SK-MEL-5 (cell line): ENCODE results near the gene GALNT10. TPM values are rescaled to one million over a fixed set of nuclear protein-coding genes. Genes with fewer than 3 reads are reported as not detected.

Experiments
- DNase-seq: peaks from one replicate; pipeline ENCODE4 v3.0.0-alpha.2; 2016; ENCODE audit warnings: low read depth, low spot score
- in situ Hi-C: cut with HindIII; loops from 2 replicates; pipeline ENCODE4 v1.10.0; 2016; ENCODE audit warnings: low sequenced_read_pairs, high pct_unique_total_duplicates, low pct_unique_long_range_greater_than_20kb
- total RNA-seq: library from RNA; depleted of rRNA; stranded (reverse); fragments of >200 nt; shearing (Covaris generic); gene quantifications from 2 replicates; pipeline ENCODE4 v1.2.3, GENCODE V29; 2014

Gene GALNT10
- total RNA-seq, 1 experiment from 2014 or later = 8.7 TPM

DNA sequence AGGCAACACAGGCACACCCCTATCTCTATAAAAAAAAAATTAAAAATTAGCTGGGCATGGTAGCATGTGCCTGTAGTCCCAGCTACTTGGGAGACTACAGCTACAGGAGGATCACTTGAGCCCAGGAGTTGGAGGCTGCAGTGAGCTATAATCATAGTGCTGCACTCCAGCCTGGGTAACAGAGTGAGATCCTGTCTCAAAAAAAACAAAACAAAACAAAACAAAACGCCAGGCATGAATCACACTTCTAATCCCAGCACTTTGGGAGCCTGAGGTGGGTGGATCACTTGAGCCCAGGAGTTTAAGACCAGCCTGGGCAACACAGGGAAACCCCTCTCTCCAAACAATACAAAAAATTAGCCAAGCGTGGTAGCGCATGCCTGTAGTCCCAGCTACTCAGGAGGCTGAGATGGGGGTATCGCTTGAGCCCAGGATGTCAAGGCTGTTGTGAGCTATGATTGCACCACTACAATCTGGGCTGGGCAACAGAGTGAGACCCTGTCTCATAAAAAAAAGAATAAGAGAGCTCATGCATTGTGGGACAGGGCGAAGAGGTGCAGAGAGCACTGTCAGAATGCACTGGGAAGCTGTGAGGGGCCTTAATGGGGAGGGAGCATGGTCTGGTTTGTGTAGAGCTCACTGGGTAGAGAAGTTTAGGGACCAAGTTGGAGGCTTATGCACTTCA is 246.9 kb downstream of the GALNT10 start:
- no peak for DNase-seq
- in situ Hi-C loops = no loop called here

DNA sequence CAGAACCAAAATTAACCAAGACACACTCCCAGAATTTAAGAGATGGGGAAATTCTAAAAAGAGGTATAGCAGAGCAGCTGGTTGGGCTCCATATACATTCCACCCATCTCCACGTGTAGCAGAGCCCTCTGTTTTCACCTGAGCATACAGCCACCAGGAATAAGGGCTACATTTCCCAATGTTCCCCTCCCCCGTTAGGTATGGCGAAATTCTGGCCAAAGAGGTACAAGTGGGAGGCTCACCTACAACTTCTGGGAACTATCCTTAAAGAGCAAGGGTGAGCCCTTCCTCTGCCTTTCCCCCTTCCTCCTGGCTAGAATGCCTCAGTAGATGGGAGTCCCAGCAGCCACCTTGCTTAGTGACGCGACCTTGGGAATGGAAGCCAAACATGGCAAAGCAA is 250.0 kb downstream of the GALNT10 start:
- no peak for DNase-seq
- in situ Hi-C loops = no loop called here

DNA sequence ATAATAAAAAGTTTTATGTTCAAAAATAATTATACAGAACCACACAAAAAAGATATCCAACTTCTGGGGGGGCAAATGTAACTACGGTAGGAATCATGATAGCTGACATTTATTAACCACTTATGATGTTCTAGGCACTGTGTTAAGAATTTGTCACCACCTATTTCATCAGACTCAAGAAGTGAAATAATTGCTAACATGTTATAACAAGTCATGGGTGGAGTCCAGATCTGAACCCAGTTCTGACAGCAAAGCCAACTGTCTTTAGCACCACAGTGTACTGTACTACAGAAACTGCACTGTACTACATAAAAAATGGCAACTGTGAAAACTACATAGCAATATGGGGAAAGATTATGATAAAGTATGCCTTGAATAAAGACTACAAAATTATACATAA is 252.3 kb downstream of the GALNT10 start:
- in situ Hi-C loops = no loop called here
- no peak for DNase-seq

DNA sequence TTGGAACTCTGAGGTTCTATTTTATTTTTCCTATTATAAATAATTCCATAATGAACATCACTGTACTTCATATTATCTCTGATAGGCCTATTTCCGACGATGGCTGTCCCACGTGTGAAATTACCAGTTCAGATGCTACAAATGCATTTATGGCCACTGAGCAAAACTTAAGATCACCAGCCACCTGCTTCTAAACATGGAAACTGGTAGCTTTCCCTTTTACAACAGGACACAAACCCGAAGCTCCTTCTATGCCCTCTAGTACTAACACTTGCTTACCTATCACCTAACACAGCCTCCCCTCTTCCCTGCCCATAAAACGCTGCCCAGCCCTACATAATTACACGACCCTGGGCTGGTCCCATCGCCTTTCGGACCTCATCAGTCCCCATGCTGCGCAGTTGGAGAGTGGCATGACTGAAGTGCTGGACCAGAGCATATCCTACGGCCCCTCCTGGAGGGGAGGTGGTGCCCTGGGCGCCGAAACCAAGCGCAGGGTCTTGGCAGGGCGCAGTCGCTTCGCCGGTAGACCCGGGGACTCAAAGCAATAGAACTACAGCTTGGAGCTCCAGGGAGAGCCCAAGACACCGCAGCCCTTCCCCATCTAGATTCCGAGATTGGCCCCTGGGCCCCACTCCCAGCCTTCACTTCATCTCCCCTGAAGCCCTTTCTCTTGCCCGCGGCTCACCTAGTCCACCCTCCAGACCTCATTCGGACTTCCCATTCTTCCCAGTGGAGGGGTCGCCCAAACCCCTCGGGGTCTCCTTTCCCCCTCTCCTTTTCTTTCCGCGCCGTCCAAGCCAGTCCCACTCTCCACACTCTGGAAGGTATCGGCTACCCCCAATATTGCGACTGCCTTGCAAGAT is 254.3 kb downstream of the GALNT10 start:
- DNase-seq = no peak
- in situ Hi-C loops = no loop called here

DNA sequence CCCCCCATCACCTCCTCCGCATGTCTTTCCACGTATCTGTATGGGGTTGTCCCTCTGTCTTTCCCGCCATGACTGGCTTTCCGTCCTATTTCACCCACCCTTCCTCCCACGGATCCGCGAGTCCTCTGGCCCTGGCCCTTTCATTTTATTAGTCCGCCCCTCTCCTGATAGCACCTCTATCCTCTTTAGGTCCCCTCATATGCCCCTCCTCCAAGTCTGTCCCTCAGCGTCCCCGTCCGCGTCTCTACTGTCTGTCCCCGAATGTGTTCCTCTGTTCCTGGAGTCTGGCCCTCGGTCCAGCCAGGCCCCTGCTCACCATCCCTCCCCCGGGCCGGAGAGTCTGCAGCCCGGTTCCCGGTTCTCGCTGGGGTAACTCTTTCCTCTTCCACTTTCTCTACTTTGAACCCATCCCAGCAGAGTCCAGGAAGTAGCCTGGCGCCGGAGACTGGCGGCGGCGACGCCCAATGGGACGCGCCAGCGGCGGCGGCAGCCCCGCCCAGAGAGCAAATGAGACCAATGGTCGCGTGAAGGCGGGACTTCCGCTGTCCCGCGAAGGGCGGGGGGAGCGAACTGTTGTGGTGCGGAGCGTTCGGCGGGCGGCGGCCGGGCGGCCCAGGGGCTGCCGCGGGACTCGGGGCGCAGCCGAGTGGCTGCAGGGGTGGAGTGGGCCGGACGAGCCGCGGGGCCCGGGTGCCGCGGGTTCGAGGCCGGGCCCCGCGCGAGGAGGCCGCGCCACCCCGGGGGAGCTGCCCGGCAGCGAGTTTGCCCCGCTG is 255.1 kb downstream of the GALNT10 start, which contains the start of gene SAP30L:
TSS of gene SAP30L (plus strand) at position 576 of the 773 bp plus-strand sequence. CDS start 608 bp downstream, outside the sequence.
- peak; percentile 89 for DNase-seq
- in situ Hi-C loops = no loop called here

DNA sequence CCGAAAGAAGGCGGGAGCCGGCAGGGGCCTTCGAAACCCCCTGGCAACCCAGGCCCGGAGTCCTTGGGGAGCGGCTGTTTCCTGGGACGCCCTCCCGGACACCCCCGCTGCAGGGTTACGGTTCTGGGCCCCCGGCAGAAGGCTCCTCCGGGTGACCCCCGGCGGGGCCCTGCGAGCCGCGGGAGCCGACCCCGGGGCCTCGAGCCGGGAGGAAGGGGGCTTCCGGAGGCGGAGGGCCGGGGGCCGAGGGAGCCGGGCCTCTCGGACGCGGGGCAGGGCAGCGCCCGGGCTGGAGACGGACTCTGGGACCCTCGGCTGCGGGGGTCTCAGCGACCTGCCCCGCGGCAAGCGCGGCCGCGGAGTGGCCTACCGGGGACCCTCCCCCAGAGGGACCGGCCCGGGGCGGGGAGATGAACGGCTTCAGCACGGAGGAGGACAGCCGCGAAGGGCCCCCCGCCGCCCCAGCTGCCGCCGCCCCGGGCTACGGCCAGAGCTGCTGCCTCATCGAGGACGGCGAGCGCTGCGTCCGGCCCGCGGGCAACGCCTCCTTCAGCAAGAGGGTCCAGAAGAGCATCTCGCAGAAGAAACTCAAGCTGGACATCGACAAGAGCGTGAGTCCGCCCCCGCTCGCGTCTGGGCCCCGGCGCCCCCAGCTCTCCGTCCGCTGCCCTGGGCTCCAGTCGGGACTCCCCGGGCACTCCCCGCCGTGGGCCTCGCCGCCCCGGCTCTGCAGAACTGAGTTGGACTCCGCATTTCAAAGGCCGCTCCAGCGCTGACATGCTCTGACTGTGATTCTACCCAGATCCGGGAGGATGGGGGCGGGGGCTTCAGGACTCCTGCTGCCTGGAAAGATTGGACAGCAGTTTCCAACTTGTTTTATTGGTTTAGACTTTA is 255.9 kb downstream of the GALNT10 start:
- in situ Hi-C loops = no loop called here
- peak; percentile 17 for DNase-seq

DNA sequence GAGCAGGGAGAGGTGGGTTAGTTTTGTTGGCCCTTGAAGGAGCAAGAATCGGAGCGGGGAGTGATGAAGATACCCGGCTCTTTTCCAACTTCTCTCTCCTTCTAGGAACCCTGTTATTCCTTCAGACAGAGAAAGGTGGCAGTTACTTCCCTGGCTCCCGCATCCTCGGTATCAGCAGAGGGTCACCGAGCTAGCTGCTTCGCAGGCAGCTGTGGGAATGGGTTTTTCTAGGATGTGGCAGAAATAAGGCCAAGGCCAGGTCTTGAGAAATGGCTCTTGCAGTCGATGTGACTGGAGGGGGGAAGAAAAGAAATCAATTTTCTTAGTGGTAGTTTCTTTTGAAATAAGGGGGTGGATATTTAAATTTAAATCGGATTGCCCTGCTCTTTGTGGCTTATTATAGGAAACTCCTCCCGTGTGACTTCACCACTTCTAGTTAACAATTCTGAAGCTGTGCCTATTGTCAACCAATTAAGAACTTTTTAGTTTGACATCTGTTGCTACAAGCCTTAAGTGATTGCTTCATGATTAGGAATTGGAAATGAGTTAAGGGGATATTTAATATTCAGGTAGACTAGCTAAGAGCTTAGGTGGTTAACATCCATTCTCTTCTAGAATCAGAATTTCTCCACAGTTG is 256.7 kb downstream of the GALNT10 start:
- DNase-seq = no peak
- in situ Hi-C loops = no loop called here

DNA sequence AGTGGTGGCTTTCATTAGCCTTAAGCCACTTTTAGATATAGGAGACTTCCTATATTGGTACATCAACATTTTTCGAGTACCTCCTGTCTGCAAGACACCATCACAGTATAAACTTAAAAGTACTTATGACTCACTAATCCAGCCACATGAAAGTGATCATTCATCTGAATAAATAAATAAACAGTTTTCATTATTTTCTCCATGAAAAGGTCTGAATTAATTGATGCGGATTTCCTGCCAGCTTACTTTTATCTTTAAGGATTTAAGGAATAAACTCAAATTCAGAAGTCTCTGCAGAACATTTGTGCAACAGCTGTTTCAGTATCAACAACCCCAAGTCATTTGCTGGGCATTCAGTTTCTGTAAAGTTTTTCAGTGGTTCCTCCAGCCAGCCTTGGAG is 259.3 kb downstream of the GALNT10 start:
- no peak for DNase-seq

DNA sequence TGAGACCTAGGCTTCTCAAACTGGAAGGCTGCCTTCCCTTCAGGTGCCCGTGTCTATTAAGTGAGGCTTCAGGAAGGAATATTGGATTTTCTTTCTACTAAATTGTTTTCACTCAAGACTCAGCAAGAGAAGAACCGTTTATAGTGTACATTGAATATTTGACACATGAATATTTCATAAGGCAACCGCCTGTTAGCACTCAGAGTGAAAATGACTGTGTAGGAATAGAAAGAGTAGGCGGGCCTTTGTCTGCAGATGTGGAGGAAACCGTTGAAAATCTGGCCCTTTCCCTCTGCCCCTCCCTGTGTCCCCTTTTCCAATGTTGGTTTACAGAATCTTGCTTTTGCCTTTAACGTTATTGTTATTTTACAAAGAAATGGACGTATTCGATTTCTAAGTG is 261.4 kb downstream of the GALNT10 start:
- in situ Hi-C loops = no loop called here
- DNase-seq = no peak

More for the DNA sequence above, 259.3 kb downstream of the GALNT10 start:
- in situ Hi-C loops = no loop called here

DNA sequence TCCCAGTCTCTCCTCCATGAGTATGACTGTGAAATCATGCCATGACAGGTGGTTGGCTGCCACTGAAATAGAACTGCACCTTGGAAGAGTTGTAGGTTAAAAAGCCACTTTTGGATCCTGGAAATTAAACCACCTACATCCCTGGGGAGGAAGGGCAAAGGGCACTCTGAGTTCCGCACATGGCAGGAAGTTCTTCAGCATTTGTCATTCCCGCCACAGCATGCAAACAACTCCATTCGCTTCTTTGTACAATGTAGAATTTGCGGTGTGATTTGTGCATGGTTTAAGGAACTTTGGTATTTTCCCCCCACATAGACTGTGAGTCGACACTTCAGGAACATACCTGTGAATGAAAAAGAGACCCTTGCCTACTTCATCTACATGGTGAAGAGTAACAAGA is 265.1 kb downstream of the GALNT10 start:
- in situ Hi-C loops = no loop called here
- no peak for DNase-seq

DNA sequence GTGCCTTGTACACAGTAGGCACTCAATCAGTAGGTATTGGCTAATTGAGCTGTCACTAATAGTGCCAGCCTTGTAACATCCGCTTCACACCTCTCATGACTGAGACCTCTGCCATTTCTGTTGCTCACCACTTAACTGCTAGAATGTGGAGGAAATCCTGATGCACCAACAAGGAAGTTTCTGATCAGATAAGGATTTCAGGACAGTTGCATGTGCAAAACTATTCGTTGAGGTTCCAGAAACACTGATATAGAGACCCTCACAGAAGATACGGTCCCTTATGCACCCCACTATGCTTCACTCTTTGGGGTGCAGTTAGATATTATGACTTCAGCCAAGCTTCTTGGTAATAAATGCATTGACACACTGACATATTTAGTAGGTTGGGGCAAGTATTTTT is 266.0 kb downstream of the GALNT10 start:
- in situ Hi-C loops = no loop called here
- DNase-seq = no peak

DNA sequence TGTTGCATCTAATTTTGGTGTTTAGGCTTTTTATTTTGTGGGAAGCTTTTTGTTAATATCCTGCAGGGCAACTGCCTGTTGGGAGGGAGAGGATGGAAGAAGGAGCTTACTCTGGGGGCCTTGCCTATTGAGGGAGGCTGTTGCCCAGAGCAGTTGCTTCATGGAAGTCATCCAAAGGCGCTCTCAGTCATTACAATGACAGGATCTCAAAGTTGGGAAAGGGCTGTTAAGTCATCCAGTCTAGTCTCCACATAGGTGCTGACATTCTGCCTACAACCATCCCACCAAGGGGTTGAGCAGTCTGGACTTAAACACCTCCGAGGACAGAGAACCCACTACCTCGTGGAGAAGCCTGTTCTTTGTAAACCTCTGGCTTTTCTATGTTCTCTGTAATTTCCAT is 268.5 kb downstream of the GALNT10 start:
- in situ Hi-C loops = no loop called here
- no peak for DNase-seq

DNA sequence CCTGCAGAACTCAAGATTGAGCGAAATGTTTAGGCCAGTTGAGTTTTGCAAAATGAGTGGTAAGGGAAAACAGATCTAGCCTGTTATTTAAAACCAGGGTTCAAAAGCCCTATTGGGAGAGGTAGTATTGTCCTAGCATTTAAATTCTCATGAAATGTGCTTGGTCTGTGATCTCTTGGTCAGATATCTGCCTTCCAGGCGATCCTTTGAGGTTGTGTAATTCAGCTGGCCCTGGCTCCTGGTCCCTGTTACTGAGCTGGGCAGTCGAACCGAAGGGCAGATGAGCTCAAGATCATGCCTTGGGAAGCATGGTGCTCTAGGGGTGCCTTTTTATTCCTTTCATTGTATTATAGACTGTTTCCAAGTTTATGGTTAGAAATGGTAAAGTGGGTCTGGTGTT is 269.6 kb downstream of the GALNT10 start:
- in situ Hi-C loops = no loop called here
- no peak for DNase-seq

DNA sequence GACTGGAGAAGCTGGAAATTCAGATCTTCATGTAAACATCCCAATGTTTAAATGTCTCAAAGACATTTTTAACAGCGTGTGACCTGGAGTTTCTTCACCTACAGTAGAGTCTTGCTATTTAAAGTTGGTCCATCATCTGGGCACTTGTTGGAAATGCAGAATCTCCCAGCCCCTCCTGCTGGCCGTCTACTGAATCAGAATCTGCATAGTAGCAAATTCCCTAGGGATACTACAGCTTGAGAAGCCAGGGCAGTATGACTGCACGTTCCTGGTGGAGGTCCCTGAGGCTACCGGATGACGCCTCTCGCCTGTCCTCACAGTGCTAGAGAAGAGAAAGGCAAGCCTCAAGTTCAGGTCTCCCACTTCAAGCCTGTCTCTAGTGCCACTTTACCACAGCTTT is 271.0 kb downstream of the GALNT10 start:
- in situ Hi-C loops = no loop called here

DNA sequence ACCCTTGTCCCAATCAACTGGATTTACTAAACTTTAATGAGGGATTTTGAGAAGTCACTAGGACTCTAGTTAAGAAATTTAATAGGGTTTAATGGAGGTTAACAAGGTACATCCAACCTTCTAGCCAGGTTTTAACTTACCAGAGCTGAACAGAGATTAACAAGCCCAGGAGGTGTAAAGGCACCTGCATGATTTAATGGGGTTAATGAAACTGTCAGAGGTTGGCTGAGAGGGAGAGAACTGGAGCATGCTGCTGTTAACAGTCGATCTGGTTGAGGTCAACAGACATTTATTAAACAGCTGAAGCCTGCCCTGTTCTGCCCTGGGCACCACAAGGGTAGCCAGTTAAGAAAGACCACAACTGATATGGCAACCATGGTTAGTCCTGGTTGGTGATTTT is 273.9 kb downstream of the GALNT10 start:
- DNase-seq = no peak
- in situ Hi-C loops = no loop called here

More for the DNA sequence above, 271.0 kb downstream of the GALNT10 start:
- DNase-seq = peak; percentile 59

DNA sequence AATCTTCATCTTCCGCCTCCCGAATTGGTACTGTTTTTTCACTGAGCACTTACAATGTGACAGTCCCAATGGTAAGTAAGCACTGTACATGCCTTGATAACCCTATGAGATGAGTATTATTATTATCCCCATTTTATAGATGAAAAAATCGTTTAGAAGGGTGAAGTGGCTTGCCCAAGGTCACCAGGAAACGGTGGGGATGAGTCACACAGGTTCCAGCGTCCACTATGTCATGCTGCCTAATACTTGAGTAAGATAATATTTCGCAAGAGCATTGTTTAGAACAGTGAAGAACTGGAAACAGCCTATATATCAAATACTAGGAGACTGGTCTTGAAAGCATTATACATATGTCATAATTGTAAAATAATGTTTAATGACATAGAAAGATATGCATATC is 274.6 kb downstream of the GALNT10 start:
- in situ Hi-C loops = no loop called here
- DNase-seq = no peak

DNA sequence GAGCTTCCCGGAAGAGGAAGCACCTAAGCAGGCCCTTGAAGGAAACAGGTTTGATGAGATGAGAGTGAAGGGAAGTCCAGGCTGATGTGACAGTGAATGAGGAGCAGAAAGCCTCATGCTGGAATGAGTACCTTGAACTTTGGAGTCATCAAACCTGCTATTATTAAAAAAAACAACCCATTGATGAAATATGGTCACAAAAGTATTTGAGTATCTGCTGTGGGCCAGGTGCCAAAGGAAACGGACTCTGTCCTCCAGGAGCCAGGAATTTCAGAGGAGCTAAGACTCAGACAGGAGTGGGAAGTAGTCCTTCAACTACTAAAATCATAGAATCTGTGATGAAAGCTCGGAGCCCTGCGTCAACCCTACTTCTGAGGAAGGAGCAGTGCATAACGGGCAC is 275.6 kb downstream of the GALNT10 start:
- no peak for DNase-seq
- in situ Hi-C loops = no loop called here
